Activated naive CD8-positive, alpha-beta T cell (primary cell): ENCODE measurements around the gene RPS6KB2.
A peak's percentile ranks its signal among the peaks of the same experiment; 100 is the strongest.

ENCODE experiments used
- H3K27ac Mint-ChIP-seq: one replicate; pipeline ENCODE4 v1.8.0; 2021; ENCODE audit warnings: mixed read lengths
- H3K27me3 Mint-ChIP-seq: one replicate; pipeline ENCODE4 v1.8.0; 2021; ENCODE audit warnings: mixed read lengths
- H3K36me3 Mint-ChIP-seq: one replicate; pipeline ENCODE4 v1.8.0; 2021; ENCODE audit warnings: mixed read lengths
- H3K4me1 Mint-ChIP-seq: one replicate; pipeline ENCODE4 v1.8.0; 2021; ENCODE audit warnings: low read depth, mixed read lengths
- H3K4me3 Mint-ChIP-seq: one replicate; pipeline ENCODE4 v1.8.0; 2021; ENCODE audit warnings: mild to moderate bottlenecking, mixed read lengths
- H3K9me3 Mint-ChIP-seq: one replicate; pipeline ENCODE4 v1.8.0; 2021; ENCODE audit warnings: low read depth, mixed read lengths

The RPS6KB2 gene

GRCh38 chr11:67413266-67413849, 14.9 kb upstream of the RPS6KB2 start:
- Mint-ChIP-seq H3K27ac (peak overlapping the region; percentile 58), H3K4me3 (peak overlapping the region; percentile 54), H3K4me1 (peaks cover 72% of the 10 kb centered on the region)

GRCh38 chr11:67415501-67416304, 12.6 kb upstream of the RPS6KB2 start, which contains the start of gene CARNS1:
CARNS1 (plus strand) TSS chr11:67415678; CDS start chr11:67416200, 522 bp downstream.
- Mint-ChIP-seq H3K27ac (peak within 1 kb of the TSS; percentile 97), H3K36me3 (no peaks in the 10 kb centered on the region), H3K4me1 (peaks cover 68% of the 10 kb centered on the region), H3K9me3 (no peaks in the 10 kb centered on the region), H3K4me3 (peak within 1 kb of the TSS; percentile 85), H3K27me3 (no peaks in the 10 kb centered on the region)

More at GRCh38 chr11:67413266-67413849, 14.9 kb upstream of the RPS6KB2 start:
- Mint-ChIP-seq H3K27me3 (no peaks in the 10 kb centered on the region), H3K36me3 (no peaks in the 10 kb centered on the region), H3K9me3 (no peaks in the 10 kb centered on the region)

GRCh38 chr11:67416416-67417335, 11.6 kb upstream of the RPS6KB2 start:
- Mint-ChIP-seq H3K36me3 (no peaks in the 10 kb centered on the region), H3K27ac (peak overlapping the region; percentile 97), H3K27me3 (no peaks in the 10 kb centered on the region)

GRCh38 chr11:67417425-67417824, 10.9 kb upstream of the RPS6KB2 start:
- no peaks in the 10 kb centered on the region for H3K9me3 Mint-ChIP-seq
- H3K4me3 Mint-ChIP-seq = peak overlapping the region; percentile 85
- peak overlapping the region; percentile 85 for H3K27ac Mint-ChIP-seq
- H3K4me1 Mint-ChIP-seq = peaks cover 54% of the 10 kb centered on the region
- H3K27me3 Mint-ChIP-seq = no peaks in the 10 kb centered on the region
- no peaks in the 10 kb centered on the region for H3K36me3 Mint-ChIP-seq

More at GRCh38 chr11:67416416-67417335, 11.6 kb upstream of the RPS6KB2 start:
- Mint-ChIP-seq H3K4me1 (peaks cover 62% of the 10 kb centered on the region), H3K9me3 (no peaks in the 10 kb centered on the region), H3K4me3 (peak overlapping the region; percentile 85)

GRCh38 chr11:67418476-67419281, 9.6 kb upstream of the RPS6KB2 start:
- Mint-ChIP-seq H3K4me1 (peaks cover 48% of the 10 kb centered on the region), H3K9me3 (no peaks in the 10 kb centered on the region), H3K27ac (peak overlapping the region; percentile 93), H3K36me3 (no peaks in the 10 kb centered on the region), H3K4me3 (peak overlapping the region; percentile 85), H3K27me3 (no peaks in the 10 kb centered on the region)

- H3K27ac Mint-ChIP-seq = peak overlapping the region; percentile 93
Observed at GRCh38 chr11:67419325-67420049, 8.8 kb upstream of the RPS6KB2 start.

GRCh38 chr11:67420147-67420645, 8.1 kb upstream of the RPS6KB2 start:
- no peaks in the 10 kb centered on the region for H3K27me3 Mint-ChIP-seq
- H3K4me3 Mint-ChIP-seq = peak overlapping the region; percentile 85
- H3K27ac Mint-ChIP-seq = peak overlapping the region; percentile 93
- H3K9me3 Mint-ChIP-seq = no peaks in the 10 kb centered on the region
- H3K4me1 Mint-ChIP-seq = peaks cover 46% of the 10 kb centered on the region
- H3K36me3 Mint-ChIP-seq = no peaks in the 10 kb centered on the region

More at GRCh38 chr11:67419325-67420049, 8.8 kb upstream of the RPS6KB2 start:
- Mint-ChIP-seq H3K27me3 (no peaks in the 10 kb centered on the region), H3K4me1 (peaks cover 46% of the 10 kb centered on the region), H3K36me3 (no peaks in the 10 kb centered on the region), H3K4me3 (peak overlapping the region; percentile 85), H3K9me3 (no peaks in the 10 kb centered on the region)

- peak overlapping the region; percentile 87 for H3K27ac Mint-ChIP-seq
- peaks cover 46% of the 10 kb centered on the region for H3K4me1 Mint-ChIP-seq
Observed at GRCh38 chr11:67420646-67421429, 7.5 kb upstream of the RPS6KB2 start.

GRCh38 chr11:67421430-67422031, 6.8 kb upstream of the RPS6KB2 start:
- H3K4me3 Mint-ChIP-seq = peak overlapping the region; percentile 73
- H3K36me3 Mint-ChIP-seq = no peaks in the 10 kb centered on the region
- H3K9me3 Mint-ChIP-seq = no peaks in the 10 kb centered on the region
- no peaks in the 10 kb centered on the region for H3K27me3 Mint-ChIP-seq
- H3K4me1 Mint-ChIP-seq = peaks cover 39% of the 10 kb centered on the region
- peak overlapping the region; percentile 87 for H3K27ac Mint-ChIP-seq

More at GRCh38 chr11:67420646-67421429, 7.5 kb upstream of the RPS6KB2 start:
- Mint-ChIP-seq H3K27me3 (no peaks in the 10 kb centered on the region), H3K9me3 (no peaks in the 10 kb centered on the region), H3K4me3 (peak overlapping the region; percentile 85), H3K36me3 (no peaks in the 10 kb centered on the region)

- Mint-ChIP-seq H3K4me1 (peaks cover 36% of the 10 kb centered on the region), H3K27ac (no peak overlapping the region), H3K9me3 (no peaks in the 10 kb centered on the region), H3K27me3 (no peaks in the 10 kb centered on the region), H3K36me3 (no peaks in the 10 kb centered on the region), H3K4me3 (no peak overlapping the region)
Observed at GRCh38 chr11:67422891-67423290, 5.4 kb upstream of the RPS6KB2 start.

GRCh38 chr11:67423466-67423865, 4.8 kb upstream of the RPS6KB2 start:
- Mint-ChIP-seq H3K4me1 (peaks cover 34% of the 10 kb centered on the region), H3K9me3 (no peaks in the 10 kb centered on the region), H3K4me3 (no peak overlapping the region), H3K27ac (no peak overlapping the region), H3K36me3 (no peaks in the 10 kb centered on the region), H3K27me3 (no peaks in the 10 kb centered on the region)

- H3K27ac Mint-ChIP-seq = no peak overlapping the region
- H3K9me3 Mint-ChIP-seq = no peaks in the 10 kb centered on the region
- H3K4me3 Mint-ChIP-seq = no peak overlapping the region
- no peaks in the 10 kb centered on the region for H3K36me3 Mint-ChIP-seq
- peaks cover 35% of the 10 kb centered on the region for H3K4me1 Mint-ChIP-seq
- no peaks in the 10 kb centered on the region for H3K27me3 Mint-ChIP-seq
Observed at GRCh38 chr11:67423891-67424613, 4.2 kb upstream of the RPS6KB2 start.
